Fibroblast of lung (primary cell): Measurements from ENCODE around the gene PLCB2.

ENCODE experiments used
- EZH2 ChIP-seq: IDR thresholded peaks from 2 replicates; pipeline ENCODE4 v1.5.1; 2012; ENCODE audit warnings: low read length, control low read depth, mild to moderate bottlenecking; ENCODE audit errors: missing control alignments
- TF ChIP-seq, protein P1 (sequence below), 2 donors: IDR thresholded peaks in 1 of 2; conservative IDR thresholded peaks in 1 of 2; 1 replicate in 1 of 2; 2 replicates in 1 of 2; pipeline ENCODE4 v1.5.1; 2011 to 2012; ENCODE audit warnings: low read length in 2 of 2, control low read depth in 1 of 2, inconsistent platforms in 1 of 2, low read depth in 1 of 2, mild to moderate bottlenecking in 1 of 2

DNA sequence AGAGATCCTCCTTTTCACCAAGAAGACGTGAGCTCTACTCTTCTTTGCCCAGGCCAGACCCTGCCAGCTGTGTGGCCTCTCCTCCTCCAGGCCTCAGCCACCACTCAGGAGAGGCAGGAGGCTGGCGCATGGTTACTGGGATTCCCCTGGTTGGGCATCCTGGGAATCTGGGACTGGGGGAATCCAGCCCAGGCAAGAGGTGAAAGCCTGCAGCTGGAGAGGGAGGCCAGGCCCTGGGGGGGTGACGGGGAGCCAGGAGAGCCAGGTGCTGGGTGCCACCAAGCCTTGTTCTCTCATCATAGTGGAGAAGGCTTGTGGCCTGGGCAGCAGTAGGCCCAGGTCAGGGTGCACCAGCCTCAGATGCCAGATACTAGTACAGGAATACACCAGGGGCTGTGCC, 26.8 kb upstream of the PLCB2 start:
- TF ChIP-seq, protein P1, sequence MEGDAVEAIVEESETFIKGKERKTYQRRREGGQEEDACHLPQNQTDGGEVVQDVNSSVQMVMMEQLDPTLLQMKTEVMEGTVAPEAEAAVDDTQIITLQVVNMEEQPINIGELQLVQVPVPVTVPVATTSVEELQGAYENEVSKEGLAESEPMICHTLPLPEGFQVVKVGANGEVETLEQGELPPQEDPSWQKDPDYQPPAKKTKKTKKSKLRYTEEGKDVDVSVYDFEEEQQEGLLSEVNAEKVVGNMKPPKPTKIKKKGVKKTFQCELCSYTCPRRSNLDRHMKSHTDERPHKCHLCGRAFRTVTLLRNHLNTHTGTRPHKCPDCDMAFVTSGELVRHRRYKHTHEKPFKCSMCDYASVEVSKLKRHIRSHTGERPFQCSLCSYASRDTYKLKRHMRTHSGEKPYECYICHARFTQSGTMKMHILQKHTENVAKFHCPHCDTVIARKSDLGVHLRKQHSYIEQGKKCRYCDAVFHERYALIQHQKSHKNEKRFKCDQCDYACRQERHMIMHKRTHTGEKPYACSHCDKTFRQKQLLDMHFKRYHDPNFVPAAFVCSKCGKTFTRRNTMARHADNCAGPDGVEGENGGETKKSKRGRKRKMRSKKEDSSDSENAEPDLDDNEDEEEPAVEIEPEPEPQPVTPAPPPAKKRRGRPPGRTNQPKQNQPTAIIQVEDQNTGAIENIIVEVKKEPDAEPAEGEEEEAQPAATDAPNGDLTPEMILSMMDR (conservative IDR thresholded peaks at IDR 0.05 in 1 of 2, IDR thresholded peaks at IDR 0.05 in 1 of 2; ENCODE audit: low read depth in 1 of 2, low read length in 2 of 2) = no peak
- no peak for TF ChIP-seq EZH2
